ENCODE data around the gene DELE1.

Gene DELE1, protein sequence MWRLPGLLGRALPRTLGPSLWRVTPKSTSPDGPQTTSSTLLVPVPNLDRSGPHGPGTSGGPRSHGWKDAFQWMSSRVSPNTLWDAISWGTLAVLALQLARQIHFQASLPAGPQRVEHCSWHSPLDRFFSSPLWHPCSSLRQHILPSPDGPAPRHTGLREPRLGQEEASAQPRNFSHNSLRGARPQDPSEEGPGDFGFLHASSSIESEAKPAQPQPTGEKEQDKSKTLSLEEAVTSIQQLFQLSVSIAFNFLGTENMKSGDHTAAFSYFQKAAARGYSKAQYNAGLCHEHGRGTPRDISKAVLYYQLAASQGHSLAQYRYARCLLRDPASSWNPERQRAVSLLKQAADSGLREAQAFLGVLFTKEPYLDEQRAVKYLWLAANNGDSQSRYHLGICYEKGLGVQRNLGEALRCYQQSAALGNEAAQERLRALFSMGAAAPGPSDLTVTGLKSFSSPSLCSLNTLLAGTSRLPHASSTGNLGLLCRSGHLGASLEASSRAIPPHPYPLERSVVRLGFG

DNA sequence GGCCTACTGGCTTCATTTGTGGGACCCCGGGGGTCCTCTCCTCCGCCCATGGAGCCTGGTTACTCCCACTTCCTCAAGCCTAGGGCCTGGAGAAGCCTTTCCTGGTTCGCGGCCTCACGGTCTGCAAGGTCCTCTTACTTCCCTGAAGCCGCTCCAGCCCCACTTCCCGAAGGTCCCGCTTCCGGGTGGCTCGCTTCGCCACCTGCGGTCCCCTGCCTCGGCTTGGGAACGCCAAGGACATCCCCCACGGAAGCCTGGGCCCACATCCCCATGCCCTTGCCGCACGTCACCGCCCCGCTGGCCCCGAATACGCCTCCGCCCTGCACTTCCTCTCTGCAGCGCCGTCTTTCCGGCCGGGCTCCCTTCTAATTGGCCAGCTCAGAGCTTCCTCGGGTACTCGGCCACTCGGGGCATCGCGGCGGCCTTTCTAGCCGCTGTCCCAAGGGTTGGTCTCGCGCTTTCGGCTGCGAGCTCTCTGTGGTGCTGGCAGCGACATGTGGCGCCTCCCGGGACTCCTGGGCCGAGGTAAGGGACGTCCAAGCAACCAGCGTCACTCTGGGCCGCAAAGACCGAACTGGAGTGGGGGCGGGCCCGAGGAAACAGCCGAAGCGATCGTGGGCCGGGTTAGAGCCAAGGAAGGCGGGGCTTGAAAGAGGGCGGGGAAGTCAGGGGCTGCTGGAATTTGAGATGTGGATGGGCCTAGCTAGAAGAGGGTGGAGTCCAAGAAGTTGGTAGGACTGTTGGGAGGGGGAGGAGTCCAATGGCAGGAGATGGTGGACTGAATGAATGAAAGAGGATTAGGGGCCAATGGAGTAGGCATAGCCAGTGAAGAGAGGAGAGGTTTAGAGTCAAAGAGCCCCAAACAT, at the start of gene DELE1:
DELE1 (plus strand) TSS at position 424 of the 866 bp plus-strand sequence; CDS start at position 495, 71 bp downstream.
- peak; percentile 97 for DNase-seq

- DNase-seq: no peak
Observed at GRCh38 chr5:141873933-141874261, 49.8 kb upstream of the DELE1 start.

- no peak for DNase-seq
Observed at GRCh38 chr5:141874262-141874964, 49.3 kb upstream of the DELE1 start.

DNA sequence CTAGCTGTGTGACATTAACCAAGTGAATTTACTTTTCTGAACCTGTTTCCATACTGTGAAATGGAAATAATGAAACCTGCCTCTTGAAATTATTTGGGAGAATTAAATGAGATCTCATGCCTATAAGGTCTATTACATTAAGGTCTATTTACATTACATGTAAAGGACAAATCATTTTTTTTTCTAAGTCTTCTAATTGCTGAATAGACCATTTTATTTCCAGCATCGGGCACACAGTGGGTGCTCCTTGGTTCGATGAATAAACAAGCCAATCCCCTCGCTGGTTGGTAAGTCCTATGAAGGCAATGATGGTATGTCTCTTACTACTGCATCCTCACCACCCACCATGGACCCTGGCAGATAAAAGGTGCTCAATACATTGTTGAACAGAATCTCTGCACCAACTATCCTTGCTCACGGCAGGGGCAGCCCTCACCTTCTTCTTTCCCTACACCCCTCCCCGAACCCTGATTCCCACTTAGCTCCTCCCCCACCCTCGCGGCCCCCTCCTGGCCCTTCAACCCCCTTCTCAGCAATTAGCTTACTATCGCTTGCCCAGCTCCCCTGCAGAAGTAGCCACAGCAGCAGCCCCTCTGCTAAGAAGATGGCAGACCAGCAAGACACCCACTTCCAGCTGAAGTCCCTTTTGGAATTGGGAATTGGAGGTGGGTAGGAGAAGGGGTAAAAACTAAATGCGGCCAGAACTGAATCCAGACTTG, 48.5 kb upstream of the DELE1 start:
- no peak for DNase-seq

DNA sequence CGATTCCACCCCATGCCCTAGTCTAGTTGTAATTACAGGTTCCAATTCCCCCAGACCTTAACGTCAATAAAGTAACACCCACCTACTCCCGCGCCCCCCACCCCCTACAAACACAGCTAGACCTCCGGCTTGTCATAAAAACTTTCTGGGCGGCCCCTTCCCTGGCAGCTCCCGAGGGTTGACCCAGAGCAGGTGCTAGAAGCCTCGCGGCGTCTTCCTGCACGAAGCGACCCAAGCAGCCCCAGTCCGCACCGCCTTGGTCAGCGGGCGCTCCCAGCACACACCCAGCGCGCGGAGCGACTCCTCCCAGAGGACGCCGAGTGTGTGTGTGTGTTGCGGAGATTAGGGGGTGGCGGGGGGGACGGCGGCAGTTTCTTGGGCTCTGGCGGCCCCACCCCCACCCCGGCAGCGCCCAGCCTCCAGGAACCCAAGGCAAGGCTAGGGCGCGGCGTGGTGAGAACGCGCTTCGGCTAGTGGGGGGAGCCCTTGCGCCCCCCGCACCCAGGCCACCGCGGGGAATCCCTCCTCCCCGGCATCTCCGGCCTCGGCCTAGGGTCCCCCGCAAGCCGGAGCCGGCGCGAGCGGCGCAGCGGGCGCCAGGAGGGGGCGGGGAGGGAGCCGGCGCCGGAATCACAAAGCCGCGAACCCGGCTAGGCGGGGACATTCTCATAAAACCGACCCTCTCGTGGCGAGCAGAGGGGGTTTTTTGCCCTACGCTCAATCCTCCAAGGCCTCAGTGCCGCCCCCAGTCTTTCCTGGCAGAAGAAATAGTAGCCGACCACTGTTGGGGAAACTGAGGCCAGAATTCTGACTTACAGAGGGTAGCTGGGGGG, 47.7 kb upstream of the DELE1 start:
- peak; percentile 66 for DNase-seq

- peak; percentile 56 for DNase-seq
Observed at GRCh38 chr5:141876628-141877355, 46.9 kb upstream of the DELE1 start.

DNA sequence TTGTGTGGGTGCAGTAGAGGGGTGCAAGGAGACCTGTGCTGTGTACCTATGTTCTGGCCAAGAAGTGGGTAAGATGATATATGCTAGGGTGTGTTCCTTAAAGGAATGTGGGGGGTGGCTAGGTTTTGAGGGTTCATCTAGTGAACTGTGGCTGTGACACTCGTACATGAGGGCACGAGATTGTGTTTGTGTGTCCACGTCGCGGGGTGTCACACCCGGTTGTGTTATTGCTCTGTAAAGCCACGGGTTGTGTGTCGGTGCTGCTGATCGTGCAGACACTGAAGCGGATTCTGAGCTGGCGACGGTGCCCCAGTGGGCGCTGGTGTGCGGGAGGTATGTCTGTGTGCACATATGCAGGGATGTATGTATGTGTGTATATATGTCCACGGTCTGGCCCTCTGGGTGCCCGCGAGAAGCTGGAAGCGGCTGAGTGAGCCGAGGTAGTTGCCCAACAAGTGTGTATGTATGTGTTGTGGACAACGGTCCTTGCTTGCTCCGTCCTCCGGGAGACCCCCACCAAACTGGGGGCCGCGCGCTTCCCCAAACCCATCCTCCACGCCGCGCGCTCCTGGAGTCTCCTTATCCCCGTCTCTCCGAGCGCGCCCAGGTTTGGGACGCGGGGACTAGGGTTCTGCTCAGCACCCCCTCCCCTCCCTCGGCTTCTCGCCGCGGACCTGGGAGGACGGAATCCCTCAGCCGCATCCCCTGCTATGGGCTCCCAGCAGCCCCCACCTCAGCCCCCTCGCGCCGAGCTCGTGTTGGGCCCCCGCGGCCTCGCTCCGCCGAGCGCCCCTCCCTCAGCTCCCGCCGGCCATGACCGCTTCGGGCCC, 46.1 kb upstream of the DELE1 start:
- DNase-seq: peak; percentile 73

DNA sequence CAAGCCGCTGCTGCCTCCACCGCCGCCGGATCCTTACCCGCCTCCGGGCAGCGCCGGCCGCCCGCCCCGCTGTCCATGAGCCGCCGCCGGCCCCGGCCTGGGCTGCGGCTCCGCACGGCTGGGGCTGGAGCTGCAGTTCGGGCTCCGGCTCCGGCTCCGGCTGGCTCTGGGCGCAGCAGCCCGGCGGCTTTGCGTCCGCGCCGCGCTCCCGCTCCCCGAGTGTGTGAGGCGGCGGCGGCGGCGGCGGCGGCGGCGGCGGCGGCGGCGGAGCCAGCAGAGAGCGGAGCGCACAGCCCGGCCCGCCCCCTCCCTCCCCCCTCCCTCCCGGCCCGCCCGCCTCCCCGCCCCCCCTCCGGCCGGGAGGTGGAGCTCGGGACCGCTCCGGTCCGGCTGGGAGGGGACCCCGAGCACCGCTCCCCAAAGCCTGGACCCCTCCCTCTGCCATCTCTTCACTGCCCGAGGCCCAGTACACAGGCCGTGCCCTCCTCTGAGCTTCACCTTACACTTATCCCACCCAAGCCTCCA, 45.4 kb upstream of the DELE1 start, which contains the start of gene PCDH1:
PCDH1 (minus strand) TSS at position 225 of the 525 bp plus-strand sequence; CDS start at position 77, 148 bp downstream.
- DNase-seq: peak; percentile 70

GRCh38 chr5:141878711-141879425, 44.8 kb upstream of the DELE1 start:
- peak; percentile 99 for DNase-seq

DNA sequence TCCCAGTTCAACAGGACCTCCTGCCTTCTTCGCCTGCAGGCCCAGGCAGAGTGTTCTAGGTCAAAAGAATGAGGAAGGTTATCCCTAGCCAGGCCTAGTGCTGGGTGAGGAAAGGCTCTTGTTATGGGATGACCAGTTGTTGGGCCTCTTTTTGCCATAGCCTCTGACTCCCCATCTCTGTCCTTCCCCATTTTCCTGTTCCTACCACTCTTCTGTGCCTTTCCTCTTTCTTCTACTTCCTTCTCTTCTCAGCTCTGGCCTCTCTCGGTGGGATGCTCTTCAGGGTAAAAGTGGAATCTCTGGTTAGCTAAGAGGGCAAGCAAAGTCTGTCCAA, 44.3 kb upstream of the DELE1 start:
- DNase-seq: no peak

DNA sequence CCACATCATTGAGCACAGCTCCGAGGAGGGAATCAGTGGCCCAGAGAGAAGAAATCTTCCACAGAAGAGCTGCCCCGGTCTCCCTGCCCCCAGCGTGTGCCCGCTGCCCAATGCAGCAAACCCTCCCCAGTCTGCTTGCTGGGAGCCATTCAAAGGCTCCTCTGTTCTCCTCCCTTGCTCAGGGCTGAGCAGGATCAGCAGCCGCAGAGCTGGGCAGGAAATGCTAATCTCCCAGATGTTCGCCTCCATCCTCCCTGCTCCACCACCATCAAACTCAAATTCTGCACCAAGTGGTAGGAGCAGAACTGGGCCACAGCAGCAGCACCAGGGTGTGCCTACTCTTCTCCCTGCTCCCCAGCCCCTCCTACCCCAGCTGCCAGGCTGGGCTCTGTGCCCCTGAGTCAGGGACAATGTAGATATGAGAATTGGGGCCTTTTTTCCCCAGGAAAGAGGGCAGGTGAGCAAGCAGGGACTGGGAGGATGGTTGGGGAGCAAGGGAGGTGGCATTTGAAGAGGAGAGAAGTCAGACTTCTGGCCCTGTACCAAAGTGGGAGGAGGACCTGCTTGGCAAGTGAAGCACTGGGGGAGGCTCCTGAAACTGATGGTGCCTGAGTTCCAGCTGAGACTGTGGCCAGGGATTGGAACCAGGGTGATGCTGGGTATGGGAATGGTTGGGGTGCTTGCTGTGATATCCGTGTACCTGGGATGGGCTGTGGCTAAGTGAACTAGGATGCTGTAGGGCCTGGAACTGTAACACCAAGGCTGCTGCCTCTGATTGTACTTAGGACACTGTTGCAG, 43.5 kb upstream of the DELE1 start:
- no peak for DNase-seq

DNA sequence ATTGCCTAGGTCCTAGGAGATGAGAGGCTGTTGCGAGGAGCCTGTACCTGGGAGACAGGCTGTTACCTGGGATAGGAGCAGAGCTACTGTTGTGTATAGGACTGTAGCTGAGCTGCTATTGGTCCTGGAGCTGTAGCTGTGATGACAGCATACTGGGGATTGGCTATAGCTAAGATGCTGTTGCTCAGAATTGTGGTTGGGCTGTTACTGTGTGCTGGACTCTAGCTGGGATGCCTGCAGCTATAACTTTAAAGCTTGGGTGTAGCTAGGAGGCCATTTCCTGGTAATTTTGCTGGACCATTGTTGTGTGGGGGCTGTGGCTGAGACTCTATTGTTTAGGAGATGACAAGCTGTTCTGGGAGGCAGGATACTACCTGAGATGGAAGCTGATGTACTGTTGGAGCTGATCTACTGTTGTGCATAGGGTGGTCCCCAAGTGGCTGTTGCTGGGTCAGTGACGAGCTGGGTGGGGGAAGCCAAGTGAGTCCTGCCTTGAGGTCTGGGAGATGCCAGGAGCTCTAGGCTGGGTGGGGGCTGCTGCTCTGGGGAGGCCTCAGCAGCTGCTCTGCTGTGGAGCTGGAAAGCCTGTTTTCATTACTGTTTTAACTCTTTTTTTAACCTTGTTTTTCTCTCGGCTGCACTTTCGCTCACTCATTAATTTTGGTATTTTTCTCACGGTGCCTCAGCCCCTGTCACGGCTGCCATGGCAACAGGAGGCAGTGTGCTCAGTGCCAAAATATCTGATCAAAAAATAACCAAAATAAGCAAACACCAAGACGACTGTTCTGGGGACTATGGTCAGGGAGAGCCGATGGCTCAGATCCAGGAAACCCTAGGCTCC, 42.5 kb upstream of the DELE1 start:
- DNase-seq: peak; percentile 53

GRCh38 chr5:141881886-141882285, 41.8 kb upstream of the DELE1 start:
- peak; percentile 53 for DNase-seq

DNA sequence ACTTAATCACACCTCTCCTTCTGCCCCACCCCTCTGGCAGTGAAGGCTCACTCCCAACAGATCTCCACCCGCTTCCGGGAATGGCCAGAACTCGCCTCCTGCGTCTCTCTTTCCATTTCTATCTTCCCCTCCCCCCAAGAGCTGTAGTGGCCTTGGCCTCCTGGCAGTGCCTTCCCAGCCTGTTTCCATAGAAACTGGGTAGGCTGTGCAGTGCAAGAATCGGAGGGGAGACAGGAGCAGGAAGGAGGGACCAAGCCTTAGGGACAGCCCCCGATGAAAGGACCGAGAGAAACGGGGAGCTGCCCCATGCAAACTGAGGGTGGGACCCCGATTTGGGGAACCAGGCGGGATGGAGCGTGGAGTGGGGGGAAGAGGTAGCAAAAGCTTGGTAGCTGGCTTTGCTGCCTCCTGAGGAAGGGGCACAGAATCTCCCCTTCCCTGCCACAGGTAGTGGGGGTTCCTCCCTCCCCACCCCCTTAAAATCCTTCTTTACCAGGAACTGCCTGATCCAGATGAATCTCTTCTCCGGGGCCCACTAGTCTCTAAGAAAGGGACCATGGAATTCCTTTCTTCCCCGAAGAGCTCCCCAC, 41.0 kb upstream of the DELE1 start:
- peak; percentile 87 for DNase-seq

GRCh38 chr5:141883184-141883891, 40.3 kb upstream of the DELE1 start:
- peak; percentile 89 for DNase-seq

- no peak for DNase-seq
Observed at GRCh38 chr5:141883892-141884318, 39.8 kb upstream of the DELE1 start.
